ENCODE data around the gene WNT3. TPM values are rescaled to one million over a fixed set of nuclear protein-coding genes. Genes with fewer than 3 reads are reported as not detected.

Gene WNT3
- total RNA-seq, 2 experiments from 2014 or later: not detected

- H3K36me3 Mint-ChIP-seq (ENCODE audit: low read depth): peaks cover 25% of the 10 kb centered on the region
- no peaks in the 10 kb centered on the region for H3K27me3 Mint-ChIP-seq (ENCODE audit: low read depth)
- POLR2A ChIA-PET: no interaction called here
Measured at GRCh38 chr17:46751425-46751824, 67.1 kb downstream of the WNT3 start.

DNA sequence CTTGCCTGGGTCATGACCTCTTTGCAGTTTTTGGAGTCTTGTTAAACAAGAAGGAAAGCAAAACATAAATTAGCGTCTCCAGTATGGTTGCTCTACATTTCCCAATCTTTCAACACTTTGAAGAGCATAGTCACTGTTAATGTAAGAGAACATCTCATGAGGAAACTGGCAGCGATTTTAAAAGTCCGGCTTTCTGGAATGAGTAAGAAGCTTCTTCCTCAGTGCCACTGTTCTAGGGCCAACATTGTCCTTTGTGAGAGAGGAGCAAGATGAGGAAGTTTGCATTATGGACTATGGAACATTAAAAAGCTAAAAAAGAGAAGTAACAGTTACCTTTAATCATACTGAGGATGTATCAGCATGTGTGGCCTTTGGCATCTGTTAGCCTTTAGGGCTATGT, 73.1 kb downstream of the WNT3 start:
- Mint-ChIP-seq H3K4me1 (ENCODE audit: low read depth) (no peaks in the 10 kb centered on the region), H3K36me3 (ENCODE audit: low read depth) (peaks cover 8% of the 10 kb centered on the region), H3K27me3 (ENCODE audit: low read depth) (no peaks in the 10 kb centered on the region), H3K9me3 (ENCODE audit: insufficient read depth) (no peaks in the 10 kb centered on the region), H3K27ac (no peak overlapping the region), H3K4me3 (no peak overlapping the region)
- DNase-seq (no peak), ATAC-seq (no peak)
- ChIA-PET POLR2A (no interaction called here), CTCF (interaction anchor here (1.6 kb wide), 1 partner anchor 97 kb away, joined by 4 read pairs; no protein-coding TSS in a partner anchor)

More at GRCh38 chr17:46751425-46751824, 67.1 kb downstream of the WNT3 start:
- no peaks in the 10 kb centered on the region for H3K4me1 Mint-ChIP-seq (ENCODE audit: low read depth)
- DNase-seq: no peak
- ATAC-seq: no peak
- H3K27ac Mint-ChIP-seq: no peak overlapping the region
- no peaks in the 10 kb centered on the region for H3K9me3 Mint-ChIP-seq (ENCODE audit: insufficient read depth)
- H3K4me3 Mint-ChIP-seq: no peak overlapping the region
- CTCF ChIA-PET: no interaction called here

DNA sequence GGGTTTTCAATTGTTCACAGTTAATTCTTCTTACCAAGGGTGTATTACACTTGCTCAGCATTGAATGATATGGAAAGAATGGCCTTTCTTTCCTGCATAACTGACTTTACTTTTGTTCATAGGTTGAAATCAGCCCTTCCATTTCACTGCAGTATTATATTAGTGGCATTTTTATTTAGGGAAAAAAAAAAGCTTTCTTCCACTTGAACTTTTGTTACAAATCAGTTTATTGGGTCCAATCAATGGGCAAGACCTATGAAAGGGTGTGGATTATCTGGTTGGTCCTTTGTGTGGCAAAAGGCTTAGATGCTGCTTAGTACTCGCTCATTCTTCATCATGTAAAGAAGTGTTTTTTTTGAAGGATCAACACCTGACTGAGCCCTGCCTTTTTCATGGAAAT, 74.1 kb downstream of the WNT3 start:
- ChIA-PET POLR2A (no interaction called here), CTCF (interaction anchor here (1.6 kb wide), 1 partner anchor 98 kb away, joined by 4 read pairs; no protein-coding TSS in a partner anchor)
- H3K4me1 Mint-ChIP-seq (ENCODE audit: low read depth): no peaks in the 10 kb centered on the region
- ATAC-seq (no peak), DNase-seq (no peak)
- H3K9me3 Mint-ChIP-seq (ENCODE audit: insufficient read depth): no peaks in the 10 kb centered on the region
- no peak overlapping the region for H3K27ac Mint-ChIP-seq
- H3K36me3 Mint-ChIP-seq (ENCODE audit: low read depth): peaks cover 12% of the 10 kb centered on the region
- H3K27me3 Mint-ChIP-seq (ENCODE audit: low read depth): no peaks in the 10 kb centered on the region
- H3K4me3 Mint-ChIP-seq: no peak overlapping the region

DNA sequence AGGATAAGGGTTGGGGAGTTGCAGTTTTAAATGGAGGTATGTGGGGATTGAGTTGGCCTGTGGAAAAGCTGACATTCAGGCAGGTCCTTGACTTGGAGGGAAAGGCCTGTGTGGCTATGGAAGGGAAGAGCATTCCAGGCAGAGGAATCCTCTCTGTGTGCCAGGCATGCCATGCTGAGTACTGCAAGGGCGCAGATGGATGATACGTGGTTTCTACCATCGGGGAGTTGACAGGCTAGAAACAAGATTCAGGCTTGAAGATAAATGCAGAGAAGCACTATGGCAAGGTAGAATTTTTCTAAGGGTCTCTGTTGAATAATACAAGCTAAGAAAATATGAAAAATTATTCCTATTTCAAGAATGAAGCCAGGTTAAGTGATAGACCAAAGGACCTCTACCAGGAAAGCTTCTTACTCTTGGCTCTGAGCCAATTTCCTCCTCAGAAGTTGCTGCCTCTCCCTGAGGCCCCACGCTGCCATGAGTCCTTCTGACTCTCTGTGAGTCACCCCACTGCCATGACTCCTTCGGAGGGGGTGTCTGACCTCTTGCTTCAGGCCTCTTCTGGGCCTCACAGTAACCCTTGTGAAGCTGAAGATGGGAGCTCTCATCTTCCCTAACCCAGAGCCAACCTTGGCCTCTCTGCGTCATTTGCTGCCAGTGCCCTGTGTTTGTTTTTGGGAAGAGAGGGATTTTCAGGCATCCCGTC, 75.8 kb downstream of the WNT3 start:
- ChIA-PET CTCF (interaction anchor here (0.6 to 1.8 kb wide), 3 partner anchors 10 to 23 kb away, joined by 3 to 5 read pairs (median 3); no protein-coding TSS in a partner anchor), POLR2A (no interaction called here)
- ATAC-seq: no peak
- H3K36me3 Mint-ChIP-seq (ENCODE audit: low read depth): peaks cover 8% of the 10 kb centered on the region
- H3K4me3 Mint-ChIP-seq: no peak overlapping the region
- no peaks in the 10 kb centered on the region for H3K9me3 Mint-ChIP-seq (ENCODE audit: insufficient read depth)
- DNase-seq: no peak
- H3K27ac Mint-ChIP-seq: no peak overlapping the region
- no peaks in the 10 kb centered on the region for H3K27me3 Mint-ChIP-seq (ENCODE audit: low read depth)
- H3K4me1 Mint-ChIP-seq (ENCODE audit: low read depth): no peaks in the 10 kb centered on the region

DNA sequence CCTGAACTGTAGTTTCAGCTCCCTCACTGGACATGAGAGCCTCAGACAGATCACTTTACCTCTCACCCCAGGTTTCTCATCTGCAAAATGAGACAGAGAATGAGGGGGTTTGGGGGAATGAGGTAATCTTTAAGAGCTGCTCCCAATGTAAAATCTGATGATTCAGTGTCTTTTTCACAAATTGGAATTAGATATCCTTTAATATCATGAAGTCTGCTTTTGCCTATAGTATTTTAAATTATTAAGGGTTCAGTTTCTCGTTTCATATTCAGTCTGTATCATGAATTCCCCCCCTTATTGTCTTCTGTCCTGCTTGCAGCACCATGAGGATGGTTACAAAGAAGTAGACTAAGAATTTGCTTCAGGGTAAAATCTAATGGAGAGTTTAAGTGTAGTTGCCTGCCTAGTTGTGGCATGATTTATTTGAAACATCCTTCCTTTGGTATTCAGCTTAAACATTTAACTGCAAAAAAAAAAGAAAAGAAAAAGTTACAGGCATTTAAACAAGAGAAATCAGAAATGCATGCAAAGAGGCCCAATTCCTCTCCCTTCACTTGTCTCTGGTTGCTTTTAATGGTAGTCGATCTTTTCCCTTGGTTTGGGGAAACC, 77.3 kb downstream of the WNT3 start:
- peaks cover 8% of the 10 kb centered on the region for H3K36me3 Mint-ChIP-seq (ENCODE audit: low read depth)
- POLR2A ChIA-PET: no interaction called here

GRCh38 chr17:46739982-46740381, 78.5 kb downstream of the WNT3 start:
- Mint-ChIP-seq H3K36me3 (ENCODE audit: low read depth) (peaks cover 8% of the 10 kb centered on the region), H3K27me3 (ENCODE audit: low read depth) (no peaks in the 10 kb centered on the region), H3K9me3 (ENCODE audit: insufficient read depth) (no peaks in the 10 kb centered on the region), H3K27ac (no peak overlapping the region), H3K4me3 (no peak overlapping the region), H3K4me1 (ENCODE audit: low read depth) (no peaks in the 10 kb centered on the region)
- POLR2A ChIA-PET: no interaction called here
- CTCF ChIA-PET: no interaction called here
- ATAC-seq (no peak), DNase-seq (no peak)

More for the DNA sequence above, 77.3 kb downstream of the WNT3 start:
- CTCF ChIA-PET: interaction anchor here (1.8 kb wide), 1 partner anchor 13 kb away, joined by 5 read pairs; no protein-coding TSS in a partner anchor
- Mint-ChIP-seq H3K9me3 (ENCODE audit: insufficient read depth) (no peaks in the 10 kb centered on the region), H3K4me3 (no peak overlapping the region), H3K4me1 (ENCODE audit: low read depth) (no peaks in the 10 kb centered on the region), H3K27me3 (ENCODE audit: low read depth) (no peaks in the 10 kb centered on the region), H3K27ac (no peak overlapping the region)
- ATAC-seq: no peak
- DNase-seq: no peak

DNA sequence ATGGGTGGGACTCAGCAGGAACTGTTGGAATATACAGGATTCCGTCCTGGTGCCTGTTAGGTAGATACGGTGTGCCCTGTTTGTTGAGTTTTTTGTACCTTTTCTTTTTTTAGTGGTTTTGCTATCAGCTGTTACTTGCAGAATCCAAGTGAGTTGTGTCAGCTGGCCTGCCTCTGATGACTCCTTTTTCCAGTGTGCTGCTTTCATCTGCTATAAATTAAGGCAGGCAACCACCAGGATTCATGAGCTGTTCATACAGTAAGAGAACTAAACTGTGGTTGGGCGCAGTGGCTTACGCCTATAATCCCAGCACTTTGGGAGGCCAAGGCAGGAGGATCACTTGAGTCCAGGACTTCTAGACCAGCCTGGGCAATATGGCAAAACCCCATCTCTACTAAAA, 79.9 kb downstream of the WNT3 start:
- Mint-ChIP-seq H3K27ac (no peak overlapping the region), H3K36me3 (ENCODE audit: low read depth) (peaks cover 10% of the 10 kb centered on the region), H3K9me3 (ENCODE audit: insufficient read depth) (no peaks in the 10 kb centered on the region), H3K27me3 (ENCODE audit: low read depth) (no peaks in the 10 kb centered on the region), H3K4me3 (no peak overlapping the region), H3K4me1 (ENCODE audit: low read depth) (no peaks in the 10 kb centered on the region)
- DNase-seq (no peak), ATAC-seq (no peak)
- ChIA-PET CTCF (no interaction called here), POLR2A (no interaction called here)

DNA sequence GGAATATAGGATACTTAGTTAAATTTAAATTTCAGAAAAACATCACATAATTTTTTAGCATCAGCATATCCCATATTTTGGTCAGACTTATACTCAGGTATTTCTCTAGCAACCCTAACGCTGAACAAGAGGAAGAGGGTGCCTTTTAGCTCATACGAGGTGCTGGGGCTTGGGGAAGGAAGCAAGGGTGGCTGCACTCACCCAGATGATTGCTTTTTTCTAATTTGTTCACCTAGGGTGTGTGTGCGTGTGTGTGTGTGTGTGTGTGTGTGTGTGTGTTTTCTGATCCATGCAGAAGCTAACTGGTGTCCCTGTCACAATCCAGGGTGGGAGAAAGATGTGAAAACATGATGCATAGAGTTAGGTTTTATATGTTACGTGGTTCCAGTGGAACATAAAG, 81.2 kb downstream of the WNT3 start:
- H3K27ac Mint-ChIP-seq: no peak overlapping the region

GRCh38 chr17:46736100-46736499, 82.4 kb downstream of the WNT3 start:
- Mint-ChIP-seq H3K4me1 (ENCODE audit: low read depth) (no peaks in the 10 kb centered on the region), H3K4me3 (no peak overlapping the region), H3K9me3 (ENCODE audit: insufficient read depth) (no peaks in the 10 kb centered on the region), H3K27me3 (ENCODE audit: low read depth) (no peaks in the 10 kb centered on the region), H3K27ac (no peak overlapping the region), H3K36me3 (ENCODE audit: low read depth) (peaks cover 14% of the 10 kb centered on the region)
- ChIA-PET POLR2A (no interaction called here), CTCF (no interaction called here)
- no peak for ATAC-seq
- DNase-seq: no peak

More for the DNA sequence above, 81.2 kb downstream of the WNT3 start:
- Mint-ChIP-seq H3K27me3 (ENCODE audit: low read depth) (no peaks in the 10 kb centered on the region), H3K4me3 (no peak overlapping the region), H3K4me1 (ENCODE audit: low read depth) (no peaks in the 10 kb centered on the region), H3K9me3 (ENCODE audit: insufficient read depth) (no peaks in the 10 kb centered on the region), H3K36me3 (ENCODE audit: low read depth) (peaks cover 11% of the 10 kb centered on the region)
- ChIA-PET POLR2A (no interaction called here), CTCF (no interaction called here)
- ATAC-seq (no peak), DNase-seq (no peak)

- no peaks in the 10 kb centered on the region for H3K9me3 Mint-ChIP-seq (ENCODE audit: insufficient read depth)
- no peaks in the 10 kb centered on the region for H3K4me1 Mint-ChIP-seq (ENCODE audit: low read depth)
- peaks cover 14% of the 10 kb centered on the region for H3K36me3 Mint-ChIP-seq (ENCODE audit: low read depth)
- no peak overlapping the region for H3K4me3 Mint-ChIP-seq
- no peaks in the 10 kb centered on the region for H3K27me3 Mint-ChIP-seq (ENCODE audit: low read depth)
- ChIA-PET POLR2A (no interaction called here), CTCF (no interaction called here)
- DNase-seq: no peak
- no peak for ATAC-seq
- no peak overlapping the region for H3K27ac Mint-ChIP-seq
Measured at GRCh38 chr17:46733837-46734475, 84.5 kb downstream of the WNT3 start.

DNA sequence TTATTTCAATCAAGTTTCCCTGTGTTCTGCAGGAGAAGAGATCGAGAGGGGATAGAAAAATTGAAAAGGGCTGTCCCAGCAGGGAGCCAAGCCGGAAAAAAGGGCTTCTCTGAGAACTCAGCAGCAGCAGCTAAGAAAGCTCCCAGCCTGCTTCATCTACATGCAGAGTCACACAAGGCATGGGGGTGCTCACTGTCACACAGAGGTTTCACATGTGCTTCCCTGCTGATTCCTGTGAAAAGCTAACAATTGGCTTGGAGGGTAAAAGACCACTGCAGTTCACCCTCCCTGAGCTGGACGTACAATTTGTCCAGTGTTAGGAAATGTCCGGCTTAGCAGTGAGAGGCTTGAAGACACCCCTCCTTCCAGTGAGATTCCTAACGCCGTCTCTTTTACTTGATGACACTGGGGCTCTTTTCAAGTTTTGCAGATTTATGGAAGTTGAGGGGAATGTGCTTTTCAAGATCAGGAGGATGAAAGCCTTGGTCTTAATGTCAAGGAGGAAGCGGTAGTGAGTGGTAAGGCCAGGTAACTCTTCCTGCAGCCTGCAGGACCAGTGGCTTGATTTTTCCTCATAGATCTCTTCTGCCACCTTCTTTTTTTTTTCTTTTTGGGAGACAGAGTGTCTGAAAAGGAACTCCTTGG, 85.6 kb downstream of the WNT3 start:
- POLR2A ChIA-PET: no interaction called here
- ATAC-seq (no peak), DNase-seq (no peak)
- no peaks in the 10 kb centered on the region for H3K27me3 Mint-ChIP-seq (ENCODE audit: low read depth)
- no peaks in the 10 kb centered on the region for H3K4me1 Mint-ChIP-seq (ENCODE audit: low read depth)
- no peak overlapping the region for H3K27ac Mint-ChIP-seq
- H3K36me3 Mint-ChIP-seq (ENCODE audit: low read depth): peaks cover 14% of the 10 kb centered on the region
- CTCF ChIA-PET: no interaction called here
- H3K9me3 Mint-ChIP-seq (ENCODE audit: insufficient read depth): no peaks in the 10 kb centered on the region
- H3K4me3 Mint-ChIP-seq: no peak overlapping the region

DNA sequence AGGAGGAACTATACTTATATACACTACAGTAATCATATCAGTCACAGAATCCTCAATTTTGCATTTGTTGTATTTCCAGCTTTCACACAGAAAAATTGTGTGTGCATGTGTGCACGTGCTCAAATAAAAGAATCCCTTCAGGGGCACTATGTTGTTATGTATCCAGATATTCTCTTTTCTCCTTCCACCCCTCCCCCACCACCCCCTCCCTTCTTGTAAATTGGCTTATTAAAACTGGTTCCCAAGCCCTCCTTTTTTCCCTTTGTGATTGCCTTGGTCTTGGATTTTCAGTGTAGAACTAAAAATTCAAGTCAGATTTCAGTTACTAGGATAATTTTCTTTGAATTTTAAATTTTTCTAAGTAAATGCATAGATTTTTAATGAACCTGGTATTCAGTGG, 86.3 kb downstream of the WNT3 start:
- CTCF ChIA-PET: no interaction called here
- peaks cover 20% of the 10 kb centered on the region for H3K36me3 Mint-ChIP-seq (ENCODE audit: low read depth)
- no peak overlapping the region for H3K27ac Mint-ChIP-seq

More for the DNA sequence above, 86.3 kb downstream of the WNT3 start:
- Mint-ChIP-seq H3K4me3 (no peak overlapping the region), H3K27me3 (ENCODE audit: low read depth) (no peaks in the 10 kb centered on the region), H3K4me1 (ENCODE audit: low read depth) (no peaks in the 10 kb centered on the region), H3K9me3 (ENCODE audit: insufficient read depth) (no peaks in the 10 kb centered on the region)
- DNase-seq (no peak), ATAC-seq (no peak)
- POLR2A ChIA-PET: no interaction called here
